ENCODE measurements around the gene ZC3H18.

GRCh38 chr16:88585927-88586581, 15.9 kb downstream of the ZC3H18 start:
- TF ChIP-seq EP300 (IDR thresholded peaks at IDR 0.05; ENCODE audit: borderline replicate concordance), result no peak
- TF ChIP-seq NFIC (IDR thresholded peaks at IDR 0.05), result no peak
- no peak for TF ChIP-seq CREB1 (IDR thresholded peaks at IDR 0.05; ENCODE audit: low read depth)
- no peak for TF ChIP-seq RAD21 (IDR thresholded peaks at IDR 0.05; ENCODE audit: low read depth)
- TF ChIP-seq USF1 (IDR thresholded peaks at IDR 0.05), result no peak
- no peak for TF ChIP-seq TAF1 (IDR thresholded peaks at IDR 0.05; ENCODE audit: low read depth)
- no peak for TF ChIP-seq REST (IDR thresholded peaks at IDR 0.05; ENCODE audit: low read depth)
- TF ChIP-seq ZBTB7A (IDR thresholded peaks at IDR 0.05; ENCODE audit: low read depth), result no peak
- no peak for TF ChIP-seq CEBPB (IDR thresholded peaks at IDR 0.05)
- TF ChIP-seq TEAD4 (IDR thresholded peaks at IDR 0.05), result no peak
- no peak for TF ChIP-seq TCF12 (IDR thresholded peaks at IDR 0.05; ENCODE audit: low read depth)
- no peak for TF ChIP-seq MAX (IDR thresholded peaks at IDR 0.05)
- TF ChIP-seq YY1 (IDR thresholded peaks at IDR 0.05; ENCODE audit: low read depth), result no peak
